ENCODE data around the gene DHH. TPM values are rescaled to one million over a fixed set of nuclear protein-coding genes. Genes with fewer than 3 reads are reported as not detected.
"Not testable (repeated sequence)": the region's sequence is repeated elsewhere in the genome, so short reads cannot be mapped to it uniquely, and the experiment has no call there.

The DHH gene
- total RNA-seq, 6 donors from 2014 or later = 0.39 to 3.1 (median 0.76) TPM; not detected in 1

GRCh38 chr12:49068879-49069506 is 25.6 kb downstream of the DHH start:
- Histone ChIP-seq H3K9me3 (no peaks in the 10 kb centered on the region), H3K27ac (peak overlapping the region; percentile 28 to 83 (median 71)), H3K36me3 (no peaks in the 10 kb centered on the region), H3K4me3 (peak overlapping the region in 3 of 4 donors; percentile 80 to 94 (median 86)), H3K4me1 (peaks cover 7 to 21% (median 12%) of the 10 kb centered on the region in 4 donors), H3K27me3 (no peaks in the 10 kb centered on the region)
- WGBS, 2 donors = 20 to 28% methylated on average over 19 to 21 of the region's 21 CpGs
- no peak for ATAC-seq (ENCODE audit: low FRiP score in 2 of 2)
- no peak for DNase-seq
- TF ChIP-seq CTCF (IDR thresholded peaks at IDR 0.05) (no peak), EP300 (IDR thresholded peaks at IDR 0.05) (no peak), POLR2A (IDR thresholded peaks at IDR 0.05) (no peak), POLR2AphosphoS5 (IDR thresholded peaks at IDR 0.05) (no peak)

GRCh38 chr12:49066120-49066519 is 28.5 kb downstream of the DHH start:
- Histone ChIP-seq H3K9me3 (no peaks in the 10 kb centered on the region), H3K27ac (no peak overlapping the region), H3K4me3 (no peak overlapping the region), H3K36me3 (no peaks in the 10 kb centered on the region), H3K4me1 (peaks cover 13 to 27% (median 18%) of the 10 kb centered on the region in 4 donors), H3K27me3 (no peaks in the 10 kb centered on the region)
- ATAC-seq (ENCODE audit: low FRiP score in 2 of 2) = no peak
- 75 to 82% methylated on average over 4 of the region's 4 CpGs for WGBS, 2 donors
- TF ChIP-seq EP300 (IDR thresholded peaks at IDR 0.05) (no peak), POLR2A (IDR thresholded peaks at IDR 0.05) (no peak), POLR2AphosphoS5 (IDR thresholded peaks at IDR 0.05) (no peak), CTCF (IDR thresholded peaks at IDR 0.05) (no peak)
- no peak for DNase-seq

- H3K27me3 ChIP-seq = no peaks in the 10 kb centered on the region
- 92 to 96% methylated on average over 4 to 5 of the region's 5 CpGs for WGBS, 2 donors
- H3K4me1 ChIP-seq = peaks cover 12 to 20% (median 14%) of the 10 kb centered on the region in 4 donors
- H3K4me3 ChIP-seq = no peak overlapping the region
- H3K36me3 ChIP-seq = no peaks in the 10 kb centered on the region
- H3K9me3 ChIP-seq = no peaks in the 10 kb centered on the region
- TF ChIP-seq CTCF (IDR thresholded peaks at IDR 0.05) = no peak
- ATAC-seq (ENCODE audit: low FRiP score in 2 of 2) = no peak
- DNase-seq = no peak
- no peak overlapping the region for H3K27ac ChIP-seq
Measured at GRCh38 chr12:49064767-49065152, 29.8 kb downstream of the DHH start.

- not testable (repeated sequence) for H3K9me3 ChIP-seq; H3K27me3 ChIP-seq; ATAC-seq (ENCODE audit: low FRiP score in 2 of 2); H3K4me3 ChIP-seq; H3K36me3 ChIP-seq; H3K27ac ChIP-seq
- 91 to 93% methylated on average over 17 of the region's 17 CpGs for WGBS, 2 donors
- H3K4me1 ChIP-seq = peaks cover 16 to 34% (median 25%) of the 10 kb centered on the region in 4 donors
- DNase-seq = peak in 1 of 2 donors; percentile 35
Measured at GRCh38 chr12:49061916-49062315, 32.7 kb downstream of the DHH start.

GRCh38 chr12:49061157-49061650 is 33.4 kb downstream of the DHH start:
- Histone ChIP-seq H3K27ac (peak overlapping the region; percentile 95 to 100 (median 98)), H3K27me3 (no peaks in the 10 kb centered on the region), H3K9me3 (no peaks in the 10 kb centered on the region), H3K36me3 (no peaks in the 10 kb centered on the region), H3K4me1 (peaks cover 23 to 41% (median 32%) of the 10 kb centered on the region in 4 donors), H3K4me3 (peak overlapping the region; percentile 64 to 98 (median 92))
- ATAC-seq (ENCODE audit: low FRiP score in 2 of 2) (no peak), DNase-seq (no peak)
- TF ChIP-seq EP300 (IDR thresholded peaks at IDR 0.05) (no peak), CTCF (IDR thresholded peaks at IDR 0.05) (no peak), POLR2A (IDR thresholded peaks at IDR 0.05) (no peak), POLR2AphosphoS5 (IDR thresholded peaks at IDR 0.05) (no peak)
- 8 to 12% methylated on average over 14 to 16 of the region's 16 CpGs for WGBS, 2 donors

All from upper lobe of left lung (tissue), 6 donors.